Activated CD4-positive, alpha-beta T cell treated with anti-CD3 and anti-CD28 coated beads, Interleukin-2, Interleukin-6, amounts not matched to agents 100 ng/mL and 50 ng/mL, durations not matched to agents 16 hours and 8 hours (primary cell): ENCODE results near the gene ATP1B3.
A peak's percentile ranks its signal among the peaks of the same experiment; 100 is the strongest.
"Not testable (repeated sequence)": the region's sequence is repeated elsewhere in the genome, so short reads cannot be mapped to it uniquely, and the experiment has no call there.

Experiments used
- DNase-seq: peaks from one replicate; pipeline ENCODE4 v3.0.0-alpha.2; 2020

Gene ATP1B3

GRCh38 chr3:141860766-141861513 is 15.5 kb upstream of the ATP1B3 start:
- DNase-seq: no peak

DNA sequence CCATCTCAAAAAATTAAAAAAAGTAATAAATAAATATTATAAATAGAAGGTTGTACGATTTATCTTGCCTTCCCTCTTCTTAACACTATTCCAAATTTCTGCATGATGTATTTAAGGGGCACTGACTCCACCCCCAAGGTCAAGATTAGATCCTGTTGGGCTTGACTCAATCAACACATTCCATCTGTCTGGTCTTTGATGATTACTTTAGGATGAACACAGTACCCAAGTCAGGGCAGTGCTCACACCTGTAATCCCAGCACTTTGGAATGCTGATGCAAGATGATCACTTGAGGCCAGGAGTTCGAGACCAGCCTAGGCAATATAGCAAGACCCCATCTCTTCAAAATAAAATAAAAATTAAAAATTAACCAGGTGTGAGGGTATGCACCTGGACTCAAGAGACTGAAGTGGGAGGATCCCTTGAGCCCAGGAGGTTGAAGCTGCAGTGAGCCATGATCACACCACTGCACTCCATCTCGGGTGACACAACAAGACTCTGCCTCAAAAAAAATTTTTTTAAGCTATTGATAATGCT is 14.1 kb upstream of the ATP1B3 start:
- no peak for DNase-seq

- DNase-seq: no peak
Observed at GRCh38 chr3:141863491-141863890, 13.0 kb upstream of the ATP1B3 start.

DNA sequence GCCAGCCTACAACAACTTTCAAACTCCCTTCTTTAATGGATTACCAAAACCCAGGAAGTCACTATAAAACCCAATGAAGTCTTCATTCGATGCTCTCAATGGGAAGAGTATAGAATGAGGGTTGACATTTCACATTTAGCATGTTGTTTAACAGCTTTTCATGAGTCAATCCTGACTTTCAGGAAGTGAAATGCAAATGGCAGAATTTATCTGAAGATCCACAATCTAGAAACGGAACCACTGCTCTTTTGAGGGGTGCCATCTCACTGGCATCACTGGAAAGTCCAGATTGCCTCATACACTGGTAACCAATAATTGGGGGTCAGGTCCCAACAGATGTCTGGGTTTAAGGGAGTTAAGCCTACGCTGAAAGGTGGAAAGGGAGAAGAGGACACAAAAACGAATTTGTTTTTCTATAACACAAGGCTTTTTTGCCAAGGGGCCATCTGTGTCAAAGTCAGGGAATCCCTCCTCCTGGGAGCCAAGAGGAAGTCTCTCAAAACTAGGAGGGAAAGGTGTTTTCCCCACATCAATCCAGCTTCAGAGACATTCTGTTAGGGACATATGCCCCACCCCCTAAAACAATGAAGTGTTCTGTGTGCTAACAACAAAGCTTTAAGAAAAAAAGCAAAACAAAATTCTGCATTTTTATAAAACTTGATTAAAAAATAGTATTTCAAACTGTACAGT is 12.0 kb upstream of the ATP1B3 start:
- DNase-seq: no peak

- no peak for DNase-seq
Observed at GRCh38 chr3:141865101-141865500, 11.3 kb upstream of the ATP1B3 start.

DNA sequence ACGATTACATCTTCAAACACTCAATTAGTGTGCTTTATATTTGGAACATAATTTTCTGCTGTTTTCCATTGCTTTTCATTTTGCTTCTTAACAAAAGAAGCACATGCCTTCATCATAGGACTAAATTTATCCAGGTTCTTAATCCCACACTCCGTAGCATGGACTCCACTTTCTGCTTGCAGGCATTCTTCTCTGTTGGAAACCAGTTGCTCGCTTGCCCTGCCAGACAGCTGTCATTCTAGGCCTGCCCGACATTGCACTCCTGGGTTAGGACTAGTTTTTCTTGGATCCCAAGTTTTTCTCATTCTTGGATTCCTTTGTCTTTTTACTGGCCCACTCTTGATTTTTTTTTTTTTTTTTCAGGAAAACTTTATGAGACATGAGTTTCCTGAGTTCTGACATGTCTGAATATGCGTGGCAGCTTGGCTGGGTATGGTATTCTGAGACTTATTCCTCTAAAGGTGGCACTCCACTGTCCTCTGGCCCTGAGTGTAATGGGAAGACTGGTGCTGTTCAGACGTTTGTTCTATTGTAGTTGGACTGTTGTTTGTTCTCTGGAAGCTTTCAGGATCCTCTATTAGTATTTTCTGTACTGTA is 6.3 kb upstream of the ATP1B3 start:
- no peak for DNase-seq

DNA sequence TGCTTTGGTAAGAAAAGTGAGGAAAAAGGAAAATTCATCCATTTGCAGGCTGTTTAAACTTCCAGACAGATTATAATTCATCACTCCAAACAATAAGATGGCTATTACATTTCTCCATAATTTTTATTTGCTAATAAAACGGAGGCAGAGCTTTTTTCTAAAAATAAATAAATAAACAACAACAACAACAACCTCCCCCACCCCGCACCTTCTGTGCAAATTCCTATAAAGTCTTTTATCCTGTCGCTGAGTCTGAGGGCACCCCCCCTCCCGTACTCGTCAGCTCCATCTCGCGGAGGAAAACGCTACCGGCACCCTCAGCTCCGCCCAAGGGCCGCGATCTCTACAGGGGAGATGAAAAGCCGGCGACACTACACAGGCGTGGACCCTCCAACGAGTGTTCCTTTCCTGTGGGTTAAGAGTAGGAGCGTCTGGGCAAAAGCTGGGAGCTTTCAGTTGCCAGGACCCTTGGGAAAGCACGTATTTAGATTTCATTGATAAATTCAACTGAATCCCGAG is 1.0 kb upstream of the ATP1B3 start:
- DNase-seq: peak; percentile 89

DNA sequence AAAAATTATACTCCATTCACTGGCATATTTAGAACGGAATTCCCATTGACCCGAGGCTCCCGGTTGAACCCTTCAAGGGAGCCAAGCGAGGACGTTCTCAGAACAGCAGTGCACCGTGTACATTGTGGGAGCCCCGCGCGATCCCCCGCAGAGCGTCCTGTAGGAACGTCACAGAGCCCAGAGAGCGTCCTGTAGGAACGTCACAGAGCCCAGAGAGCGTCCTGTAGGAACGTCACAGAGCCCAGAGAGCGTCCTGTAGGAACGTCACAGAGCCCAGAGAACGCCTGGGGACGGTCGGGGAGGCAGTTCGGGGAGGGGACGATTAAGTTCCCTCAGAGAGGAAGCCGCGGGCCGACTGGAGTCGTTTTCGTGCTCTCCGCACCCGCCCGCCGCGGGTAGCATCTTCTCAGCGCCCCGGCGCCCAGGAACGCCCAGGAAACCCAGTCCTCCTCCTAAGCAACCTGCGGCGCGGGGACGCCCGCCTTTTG is 506 bp upstream of the ATP1B3 start:
- DNase-seq: peak; percentile 79

- peak; percentile 70 for DNase-seq
Observed at GRCh38 chr3:141876891-141877621, 613 bp downstream of the ATP1B3 start.

- peak; percentile 22 for DNase-seq
Observed at GRCh38 chr3:141877911-141878310, 1.5 kb downstream of the ATP1B3 start.

DNA sequence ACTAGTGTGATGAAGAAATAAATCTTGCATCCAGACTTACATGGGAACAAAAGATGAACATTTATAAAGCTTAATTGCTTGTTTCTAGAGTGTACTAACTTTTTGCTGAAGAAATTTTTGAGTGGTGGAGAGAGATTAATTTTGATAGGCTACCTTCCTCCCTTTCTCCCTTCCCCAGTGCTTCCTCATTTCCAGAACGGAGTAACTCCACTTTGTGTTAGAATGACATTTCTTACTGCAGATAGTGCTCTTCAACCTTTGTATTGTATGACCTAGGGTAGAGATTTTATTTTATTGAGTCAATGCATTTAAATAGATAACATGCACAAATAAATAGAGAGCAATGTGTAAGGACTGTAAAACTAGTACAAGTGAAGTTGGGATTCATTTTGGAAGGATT is 1.9 kb downstream of the ATP1B3 start:
- no peak for DNase-seq

DNA sequence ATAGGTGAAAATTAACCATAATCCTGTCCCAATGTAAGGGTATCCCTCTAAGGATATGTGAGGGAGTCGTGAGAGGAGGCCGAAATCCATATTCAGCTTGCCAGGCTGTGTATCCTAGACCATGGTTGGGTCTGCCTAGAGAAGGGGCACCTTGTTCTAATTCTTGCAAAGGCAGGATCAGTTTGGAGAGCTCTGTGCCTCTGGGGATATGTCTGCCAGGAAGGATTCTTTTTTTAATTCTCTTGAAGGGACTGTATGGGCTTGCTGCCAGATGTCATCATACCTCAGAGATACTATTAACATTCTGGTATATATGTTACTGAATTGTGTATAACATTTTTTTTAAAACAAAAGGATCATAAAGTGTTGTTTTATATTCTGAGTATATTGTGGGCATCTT is 2.4 kb downstream of the ATP1B3 start:
- DNase-seq: peak; percentile 5

GRCh38 chr3:141881702-141882101 is 5.3 kb downstream of the ATP1B3 start:
- no peak for DNase-seq

DNA sequence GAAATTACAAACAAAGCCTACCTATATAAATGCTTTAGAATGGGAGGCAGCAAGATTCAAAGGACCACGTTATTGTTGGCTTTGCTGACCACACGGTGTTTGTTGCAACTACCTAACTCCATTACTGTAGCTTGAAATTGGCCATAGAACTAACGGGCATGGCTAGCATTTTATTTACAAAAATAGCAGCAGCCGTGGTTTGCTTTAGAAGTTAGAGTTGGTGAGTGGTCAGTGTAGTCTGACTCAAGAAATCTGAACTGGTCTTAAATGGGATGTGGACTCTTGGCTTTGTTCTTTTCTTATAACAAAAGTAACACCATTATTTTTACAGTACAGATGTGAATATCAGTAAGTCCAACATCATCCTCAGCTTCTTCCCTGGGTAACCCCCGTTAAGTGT is 10.6 kb downstream of the ATP1B3 start:
- no peak for DNase-seq

- DNase-seq: not testable (repeated sequence)
Observed at GRCh38 chr3:141888548-141888947, 12.1 kb downstream of the ATP1B3 start.

DNA sequence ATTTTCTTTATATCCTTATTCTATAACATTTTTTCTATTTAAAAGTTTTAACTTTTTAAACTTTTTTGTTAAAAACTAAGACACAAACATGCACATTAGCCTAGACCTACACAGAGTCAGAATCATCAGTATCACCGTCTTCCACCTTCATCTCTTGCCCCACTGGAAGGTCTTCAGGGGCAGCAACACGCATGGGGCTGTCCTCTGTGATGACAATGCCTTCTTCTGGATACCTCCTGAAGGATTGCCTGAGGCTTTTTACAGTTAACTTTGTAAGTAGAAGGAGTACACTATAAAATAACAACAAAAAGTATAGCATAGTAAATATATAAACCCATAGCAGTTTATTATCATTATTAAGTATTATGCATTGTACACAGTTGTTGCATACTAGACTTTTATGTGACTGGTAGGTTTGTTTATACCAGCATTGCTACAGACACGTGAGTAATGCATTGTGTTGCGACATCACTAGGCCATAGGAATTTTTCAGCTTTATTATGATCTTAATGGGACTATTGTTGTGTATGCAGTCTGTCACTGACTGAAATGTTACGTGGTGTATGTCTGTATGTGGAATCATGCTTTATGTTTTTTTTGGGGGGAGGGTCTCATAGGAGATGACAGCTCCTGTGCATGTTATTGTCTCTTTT is 18.2 kb downstream of the ATP1B3 start:
- no peak for DNase-seq

- no peak for DNase-seq
Observed at GRCh38 chr3:141895731-141896130, 19.3 kb downstream of the ATP1B3 start.

- no peak for DNase-seq
Observed at GRCh38 chr3:141898908-141899307, 22.5 kb downstream of the ATP1B3 start.

GRCh38 chr3:141900343-141900742 is 23.9 kb downstream of the ATP1B3 start:
- DNase-seq: peak; percentile 30

- DNase-seq: no peak
Observed at GRCh38 chr3:141901914-141902313, 25.5 kb downstream of the ATP1B3 start.

DNA sequence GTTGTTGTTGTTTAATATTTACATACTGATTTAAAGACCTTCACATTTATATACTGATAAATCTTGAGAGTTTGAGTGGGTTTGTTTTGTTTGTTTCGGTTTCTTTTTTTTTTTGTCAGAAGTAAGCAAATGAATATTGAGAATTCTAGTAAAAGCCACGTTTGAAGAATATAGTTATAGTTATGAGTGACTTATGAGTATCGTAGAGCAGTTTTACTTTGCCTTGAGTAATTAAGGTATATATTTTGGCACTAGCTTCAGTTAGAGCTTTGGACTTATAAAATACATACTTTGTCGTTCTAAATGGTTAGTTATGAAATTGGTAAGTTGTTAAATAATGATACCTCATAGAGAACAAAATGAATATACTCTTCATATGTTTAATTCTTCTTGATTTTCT is 27.8 kb downstream of the ATP1B3 start:
- DNase-seq: peak; percentile 24

DNA sequence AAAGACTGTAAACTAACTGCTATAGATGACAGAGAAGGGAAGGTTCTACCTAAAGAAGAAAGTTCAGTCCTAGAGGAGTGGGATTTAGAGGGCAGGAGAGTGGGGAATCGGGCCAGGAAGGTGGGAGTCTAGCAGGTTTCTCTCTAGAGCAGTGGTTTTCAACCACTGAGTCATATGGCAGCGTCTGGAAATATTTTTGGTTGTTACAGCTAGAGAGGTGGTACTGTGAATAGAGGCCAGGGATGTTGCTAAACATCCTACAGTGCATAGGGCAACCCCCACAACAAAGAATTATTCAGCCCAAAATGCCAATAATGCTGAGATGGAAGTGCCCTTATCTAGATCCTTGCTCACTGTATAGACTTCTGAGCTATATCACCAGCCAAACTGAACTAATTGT is 28.7 kb downstream of the ATP1B3 start:
- no peak for DNase-seq
